Central memory CD4-positive, alpha-beta T cell (primary cell): ENCODE measurements around the gene RASA4B.
"Not testable (repeated sequence)": the region's sequence is repeated elsewhere in the genome, so short reads cannot be mapped to it uniquely, and the experiment has no call there.

Experiments used
- DNase-seq: peaks from one replicate; pipeline ENCODE4 v3.0.0; 2022

RASA4B gene

DNA sequence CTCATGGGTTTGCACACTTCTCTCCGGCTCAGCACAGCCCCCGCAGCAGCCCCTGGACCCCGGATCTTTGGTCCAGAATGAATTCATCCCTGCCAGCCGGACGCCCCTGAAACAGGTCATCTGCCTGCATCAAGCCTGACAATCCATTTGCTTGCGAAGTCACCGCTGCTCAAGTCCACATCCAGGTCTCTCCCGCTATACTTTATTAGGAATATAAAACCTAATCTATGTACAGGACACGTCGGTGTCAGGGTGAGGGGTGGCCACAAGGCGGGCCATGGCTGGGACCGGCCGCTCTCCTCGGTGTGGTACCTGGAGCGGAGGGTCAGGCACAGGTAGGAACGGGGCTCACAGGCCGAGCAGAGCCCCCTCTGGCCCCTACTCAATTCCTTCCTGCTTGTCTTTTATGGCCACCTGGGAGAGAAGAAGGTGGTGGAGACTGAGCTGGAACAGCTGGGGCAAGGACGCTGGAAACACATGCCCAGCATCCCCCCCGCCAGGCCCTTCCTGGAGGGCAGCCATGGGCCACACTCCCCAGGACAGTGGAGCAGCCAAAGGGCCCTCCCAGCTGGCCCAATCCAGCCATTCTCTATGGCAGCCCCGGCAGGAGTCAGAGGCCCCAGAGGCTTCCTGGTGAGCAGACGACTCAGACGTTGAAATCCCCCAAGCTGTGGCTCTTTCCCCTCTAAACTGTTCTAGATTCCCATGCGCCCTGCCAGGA, 44.1 kb downstream of the RASA4B start:
- DNase-seq: no peak

DNA sequence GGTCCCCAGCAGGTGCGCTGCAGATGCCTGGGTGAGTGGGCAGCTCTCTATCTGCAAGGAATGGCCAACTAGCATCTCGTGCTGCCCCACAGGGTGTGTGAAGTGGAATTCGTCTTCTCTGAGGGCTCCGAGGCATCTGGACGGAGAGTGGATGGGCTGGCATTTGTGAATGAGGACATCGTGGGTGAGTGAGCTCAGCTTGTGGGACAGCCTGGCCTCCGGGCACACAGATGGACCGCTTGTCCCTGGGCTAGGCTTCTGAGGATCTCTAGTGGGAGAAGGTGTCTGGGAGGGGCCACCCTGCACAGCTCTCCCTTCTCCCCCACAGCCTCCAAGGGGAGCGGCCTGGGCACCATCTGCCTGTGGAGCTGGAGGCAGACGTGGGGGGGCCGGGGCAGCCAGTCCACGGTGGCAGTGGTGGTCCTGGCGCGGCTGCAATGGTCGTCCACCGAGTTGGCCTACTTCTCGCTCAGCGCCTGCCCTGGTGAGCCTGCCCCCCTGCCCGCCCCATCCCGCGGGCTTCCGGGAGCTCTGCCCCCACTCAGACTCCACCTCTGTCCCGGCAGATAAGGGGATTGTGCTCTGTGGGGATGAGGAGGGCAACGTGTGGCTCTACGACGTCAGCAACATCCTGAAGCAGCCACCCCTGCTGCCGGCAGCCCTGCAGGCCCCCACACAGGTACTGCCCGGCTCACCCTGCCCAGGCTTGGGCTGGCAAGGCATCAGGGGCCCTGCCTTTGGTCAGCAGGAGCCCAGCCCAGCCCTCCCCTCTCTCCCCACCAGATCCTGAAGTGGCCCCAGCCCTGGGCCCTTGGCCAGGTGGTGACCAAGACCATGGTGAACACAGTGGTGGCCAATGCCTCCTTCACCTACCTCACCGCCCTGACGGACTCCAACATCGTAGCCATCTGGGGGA, 45.2 kb downstream of the RASA4B start:
- no peak for DNase-seq

DNA sequence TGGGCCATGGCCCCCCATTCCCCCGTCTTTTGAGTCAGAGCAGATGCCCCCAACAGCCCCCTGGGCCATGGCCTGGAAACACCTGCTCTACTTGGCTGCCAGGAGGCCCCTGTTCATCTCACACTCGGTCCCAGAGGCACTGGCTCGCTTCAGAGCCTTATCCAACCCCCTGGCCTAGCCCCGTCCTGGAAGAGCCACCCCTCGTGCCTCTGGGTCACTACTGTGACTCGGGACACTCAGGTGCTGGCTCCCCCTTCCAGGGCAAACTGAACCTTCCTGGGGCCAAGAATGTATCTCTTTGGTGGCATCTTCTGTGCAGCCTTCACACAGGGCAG, 45.8 kb downstream of the RASA4B start:
- DNase-seq: no peak

DNA sequence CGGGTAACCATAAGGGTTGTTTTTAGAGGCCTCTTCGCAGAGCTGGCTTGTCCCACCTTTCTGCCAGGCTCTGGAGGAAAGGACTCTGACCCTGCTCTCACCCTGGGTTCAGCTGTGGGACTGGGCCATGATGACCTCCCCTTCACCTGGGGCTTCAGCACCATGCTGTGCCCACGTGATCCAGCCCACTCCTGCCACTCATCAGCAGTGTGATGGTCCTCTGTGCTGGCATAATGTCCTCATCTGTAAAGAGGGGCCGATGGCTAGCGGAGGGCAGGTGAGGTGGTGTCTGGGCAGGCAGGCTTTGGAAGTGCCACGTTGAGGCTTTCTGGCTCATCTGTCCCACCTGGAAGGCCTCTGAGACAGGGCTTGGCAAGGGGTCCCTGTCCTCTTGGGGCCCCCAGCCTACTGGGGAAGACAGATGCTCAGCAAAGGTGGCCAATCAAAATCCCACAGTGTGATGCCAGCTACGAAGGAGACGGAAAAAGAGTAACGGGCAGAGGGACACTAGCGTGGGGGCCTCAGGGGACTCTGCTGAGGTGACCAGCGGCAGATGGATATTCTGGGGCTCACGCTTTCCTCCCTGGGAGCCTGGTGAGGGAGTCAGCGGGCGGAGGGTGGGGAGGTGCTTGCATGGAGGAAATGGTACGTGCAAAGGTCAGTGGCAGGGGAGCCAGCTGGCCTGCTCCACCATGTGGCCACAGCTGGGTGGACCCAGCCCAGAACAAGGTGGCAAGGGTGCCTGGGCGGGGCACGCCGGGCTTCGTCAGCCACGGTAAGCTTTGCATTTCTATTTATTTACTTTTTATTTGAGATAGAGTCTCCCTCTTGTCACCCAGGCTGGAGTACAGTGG, 47.4 kb downstream of the RASA4B start:
- DNase-seq: no peak

DNA sequence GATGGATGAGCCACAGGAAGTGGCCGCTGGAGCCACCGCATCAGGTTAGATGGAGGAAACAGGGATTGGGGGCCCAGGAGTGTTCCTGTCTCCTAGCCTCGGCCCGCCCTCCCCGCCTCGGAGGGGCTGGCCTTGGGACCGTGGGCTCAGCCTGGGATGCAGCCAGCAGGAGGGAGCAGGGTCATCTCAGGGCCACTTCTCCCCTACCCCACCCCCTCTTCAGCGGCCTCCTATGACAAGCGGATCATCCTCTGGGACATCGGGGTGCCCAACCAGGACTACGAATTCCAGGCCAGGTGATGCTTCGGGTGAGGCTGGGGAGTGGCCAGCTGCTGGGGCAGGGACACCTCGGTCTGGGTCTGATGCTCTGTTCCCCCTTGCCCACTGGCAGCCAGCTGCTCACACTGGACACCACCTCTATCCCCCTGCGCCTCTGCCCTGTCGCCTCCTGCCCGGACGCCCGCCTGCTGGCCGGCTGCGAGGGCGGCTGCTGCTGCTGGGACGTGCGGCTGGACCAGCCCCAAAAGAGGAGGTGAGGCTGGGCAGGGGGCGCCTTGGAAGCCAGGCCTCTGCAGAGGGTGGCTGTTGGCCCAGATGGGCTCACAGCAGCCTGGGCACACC, 48.1 kb downstream of the RASA4B start:
- no peak for DNase-seq

DNA sequence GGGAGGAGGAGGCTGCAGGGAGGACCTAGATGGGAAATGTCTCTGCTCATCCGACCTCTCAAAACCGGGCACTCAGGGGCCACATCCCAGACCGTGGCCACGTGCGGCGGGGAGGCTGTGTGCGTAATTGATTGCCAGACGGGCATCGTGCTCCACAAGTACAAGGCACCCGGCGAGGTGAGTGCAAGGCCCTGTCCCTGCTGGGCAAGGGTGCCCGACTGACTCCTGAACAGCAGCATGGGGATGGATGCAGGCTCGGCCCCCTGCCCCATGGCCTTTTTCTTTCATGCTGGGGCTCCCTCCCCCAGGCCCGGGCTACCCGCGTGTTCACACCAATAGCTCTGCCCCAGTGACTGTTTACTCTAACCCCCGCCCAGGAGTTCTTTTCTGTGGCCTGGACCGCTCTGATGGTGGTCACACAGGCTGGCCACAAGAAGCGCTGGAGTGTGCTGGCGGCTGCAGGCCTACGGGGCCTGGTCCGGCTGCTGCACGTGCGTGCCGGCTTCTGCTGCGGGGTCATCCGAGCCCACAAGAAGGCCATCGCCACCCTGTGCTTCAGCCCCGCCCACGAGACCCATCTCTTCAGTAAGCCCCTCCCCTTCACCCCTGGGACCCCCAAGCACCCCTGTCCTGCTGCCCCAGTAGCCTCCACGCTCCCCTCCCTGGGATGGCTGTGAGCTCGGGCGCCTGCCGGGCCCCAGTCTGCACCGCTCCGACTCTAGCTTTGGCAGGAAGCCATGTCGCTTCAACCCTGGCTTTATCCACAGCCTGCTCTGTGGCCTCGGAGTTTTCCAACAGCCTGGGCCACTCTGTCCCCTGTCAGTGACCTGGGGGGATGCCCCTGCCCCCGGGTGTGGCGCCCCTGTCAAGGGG, 48.9 kb downstream of the RASA4B start:
- no peak for DNase-seq

DNA sequence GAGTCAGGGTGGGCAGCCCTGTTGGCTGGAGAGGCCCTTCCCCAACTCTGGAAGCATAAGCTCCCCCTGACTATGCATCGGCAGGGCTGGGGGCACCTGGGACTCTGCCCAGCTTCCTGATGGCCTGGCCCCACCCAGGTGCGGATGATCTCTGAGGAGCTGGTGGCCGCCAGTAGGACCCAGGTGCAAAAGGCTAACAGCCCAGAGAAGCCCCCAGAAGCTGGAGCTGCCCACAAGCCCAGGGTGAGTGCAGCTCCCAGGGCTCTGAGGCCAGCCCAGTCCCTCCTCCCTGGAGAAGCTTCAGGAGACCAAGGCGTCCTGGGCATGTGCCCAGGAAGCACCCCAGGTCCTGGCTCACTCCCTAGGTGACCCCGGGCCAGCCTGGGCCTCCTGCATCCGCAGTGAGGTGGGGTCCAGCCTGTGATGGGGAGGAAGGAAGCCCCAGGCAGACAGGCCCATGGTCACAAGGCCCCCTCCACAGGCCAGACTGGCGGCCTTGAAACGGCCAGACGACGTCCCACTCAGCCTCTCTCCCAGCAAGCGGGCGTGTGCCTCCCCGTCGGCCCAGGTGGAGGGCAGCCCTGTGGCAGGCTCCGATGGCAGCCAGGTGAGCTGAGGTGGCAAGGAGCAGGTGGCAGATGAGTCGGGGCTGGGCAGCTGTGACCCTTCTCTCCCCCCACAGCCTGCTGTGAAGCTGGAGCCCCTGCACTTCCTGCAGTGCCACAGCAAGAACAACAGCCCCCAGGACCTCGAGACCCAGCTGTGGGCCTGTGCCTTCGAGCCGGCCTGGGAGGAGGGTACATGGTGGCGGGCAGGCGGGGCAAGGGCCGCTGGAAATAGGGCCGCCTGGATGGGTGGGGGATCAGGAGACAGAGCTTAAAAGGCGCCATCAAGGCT, 49.7 kb downstream of the RASA4B start:
- no peak for DNase-seq

DNA sequence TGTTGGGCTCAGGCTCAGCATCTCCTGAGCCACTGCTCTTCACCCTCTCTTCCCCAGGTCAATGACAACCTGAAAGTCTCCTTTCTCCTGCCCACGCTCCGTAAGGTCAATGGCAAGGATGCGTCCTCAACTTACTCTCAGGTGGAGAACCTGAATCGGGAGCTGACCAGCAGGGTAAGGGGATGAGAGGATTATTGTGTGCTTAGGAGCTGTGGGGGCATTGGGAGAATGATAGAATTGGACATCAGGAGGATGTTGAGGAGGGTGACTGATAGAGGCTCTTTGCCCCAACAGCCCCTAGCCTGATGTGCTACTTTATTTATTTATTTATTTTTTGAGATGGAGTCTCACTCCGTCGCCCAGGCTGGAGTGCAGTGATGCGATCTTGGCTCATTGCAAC, 51.5 kb downstream of the RASA4B start:
- DNase-seq: no peak

DNA sequence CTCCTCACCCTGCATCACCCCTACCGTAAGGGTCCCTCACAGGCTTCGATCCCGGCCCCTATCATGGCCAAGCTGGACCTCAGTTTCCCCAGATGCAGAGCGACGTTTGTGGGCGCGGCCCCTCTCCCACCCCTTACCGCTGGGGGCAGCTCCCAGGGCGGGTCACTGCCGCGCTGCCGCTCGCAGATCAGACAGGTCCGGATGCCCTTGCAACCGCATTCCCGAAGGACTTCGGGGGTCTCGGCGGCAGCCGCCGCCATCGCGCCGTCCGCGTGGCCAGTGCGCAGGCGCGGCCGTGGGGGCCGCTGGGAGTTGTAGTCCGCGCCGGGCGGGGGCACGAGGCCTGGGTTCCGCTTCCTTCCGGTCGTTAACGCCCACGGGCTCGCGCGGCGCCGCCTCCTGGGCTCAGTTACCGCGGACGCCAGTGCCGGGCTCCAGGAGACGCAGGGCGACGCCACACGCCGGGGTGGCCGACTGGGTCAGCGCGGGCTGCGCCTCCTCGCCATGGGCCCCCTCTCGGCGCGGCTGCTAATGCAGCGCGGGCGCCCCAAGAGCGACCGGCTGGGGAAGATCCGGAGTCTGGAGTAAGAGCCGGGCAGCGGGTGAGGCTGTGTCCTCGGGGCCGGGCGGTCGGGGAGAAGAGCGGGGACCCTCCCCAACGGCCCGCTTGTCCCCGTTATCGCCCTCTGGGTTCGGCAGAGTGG, 52.8 kb downstream of the RASA4B start, which contains the start of the genes ALKBH4 and LRWD1:
ALKBH4 (minus strand) TSS at position 287 of the 704 bp plus-strand sequence; CDS start at position 260, 27 bp downstream.
LRWD1 (plus strand) TSS at position 408 of the 704 bp plus-strand sequence; CDS start at position 505, 97 bp downstream.
- peak; percentile 89 for DNase-seq

DNA sequence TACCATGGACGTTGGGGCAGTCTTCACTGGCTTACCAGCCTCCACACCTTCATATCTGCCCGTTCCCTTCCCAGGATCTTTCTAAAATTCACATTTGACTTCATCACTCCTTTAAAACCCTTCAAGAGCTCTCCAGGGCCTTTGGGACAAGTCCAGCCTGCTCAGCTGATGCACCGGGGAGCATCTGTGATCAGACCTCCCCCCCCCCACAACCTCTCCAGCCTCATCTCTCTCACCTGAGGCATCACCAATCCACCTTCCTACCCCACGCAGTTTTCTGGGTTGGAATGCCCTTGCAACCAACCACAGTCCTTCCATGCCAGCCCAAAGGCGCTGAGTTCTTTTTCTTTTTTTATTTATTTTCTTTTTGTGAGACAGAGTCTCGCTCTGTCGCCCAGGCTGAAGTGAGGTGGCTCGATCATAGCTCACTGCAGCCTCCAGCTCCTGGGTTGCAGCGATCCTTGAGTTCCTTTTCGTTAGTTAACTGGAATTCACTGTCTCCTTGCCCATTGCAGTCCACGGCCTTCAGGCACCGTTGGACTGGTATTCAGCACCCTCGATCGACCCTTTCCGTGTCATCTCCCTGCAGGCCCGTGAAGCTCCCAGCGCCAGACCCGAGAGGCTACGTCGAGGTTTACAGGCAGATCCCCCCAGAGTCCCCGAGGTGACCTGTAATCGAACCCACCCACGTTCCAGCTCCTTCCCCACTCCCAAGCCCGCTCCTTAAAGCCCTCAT, 53.6 kb downstream of the RASA4B start:
- DNase-seq: no peak

DNA sequence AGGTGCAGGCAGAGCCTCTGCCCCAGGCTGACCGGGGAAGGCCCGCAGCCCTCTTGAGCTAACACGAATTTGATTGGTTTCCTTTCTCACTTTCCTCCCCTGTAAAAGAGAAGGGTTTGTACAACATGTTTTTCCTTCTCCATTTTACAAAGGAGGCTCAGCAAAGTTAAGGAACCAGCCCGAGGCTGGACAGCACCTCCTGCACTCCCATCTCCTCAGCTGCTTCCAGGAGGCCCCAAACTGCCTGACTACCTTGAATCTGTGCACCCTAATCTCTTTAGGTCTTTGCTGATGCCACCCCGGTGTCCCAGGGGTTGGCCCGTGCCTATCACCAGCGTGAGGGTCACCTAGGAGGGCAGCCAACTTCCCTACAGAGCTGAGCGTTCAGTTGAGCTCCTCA, 57.1 kb downstream of the RASA4B start:
- DNase-seq: no peak

DNA sequence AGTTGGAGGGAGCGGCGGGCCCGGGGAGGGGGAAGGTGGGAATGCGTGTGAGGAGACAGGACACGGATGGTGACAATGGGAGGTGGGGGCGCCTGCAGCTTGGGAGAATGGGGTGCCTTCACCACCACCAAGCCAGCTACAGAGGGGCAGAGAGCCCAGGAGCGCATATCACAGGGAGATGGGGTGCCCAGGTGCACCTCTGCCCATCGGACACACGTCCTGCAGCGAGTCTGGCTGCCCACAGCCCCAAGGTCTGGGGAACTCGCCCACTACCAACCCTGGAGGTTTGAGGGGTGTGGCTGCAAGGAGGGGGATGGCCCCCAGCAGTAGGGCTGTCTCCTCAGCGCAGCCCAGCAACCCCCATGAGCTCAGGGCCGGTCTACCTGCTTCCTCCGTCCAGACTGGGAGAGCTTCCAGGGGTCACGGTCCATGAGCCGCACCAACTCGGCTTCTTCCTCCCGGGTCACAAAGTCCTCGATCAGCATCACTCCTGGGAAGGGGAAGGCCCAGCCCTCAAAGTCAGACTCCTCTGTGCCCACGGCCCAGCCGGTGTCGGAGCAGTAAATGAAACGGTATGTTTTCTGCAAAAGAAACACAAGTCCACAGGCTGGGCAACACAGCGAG, 58.2 kb downstream of the RASA4B start:
- DNase-seq: no peak

DNA sequence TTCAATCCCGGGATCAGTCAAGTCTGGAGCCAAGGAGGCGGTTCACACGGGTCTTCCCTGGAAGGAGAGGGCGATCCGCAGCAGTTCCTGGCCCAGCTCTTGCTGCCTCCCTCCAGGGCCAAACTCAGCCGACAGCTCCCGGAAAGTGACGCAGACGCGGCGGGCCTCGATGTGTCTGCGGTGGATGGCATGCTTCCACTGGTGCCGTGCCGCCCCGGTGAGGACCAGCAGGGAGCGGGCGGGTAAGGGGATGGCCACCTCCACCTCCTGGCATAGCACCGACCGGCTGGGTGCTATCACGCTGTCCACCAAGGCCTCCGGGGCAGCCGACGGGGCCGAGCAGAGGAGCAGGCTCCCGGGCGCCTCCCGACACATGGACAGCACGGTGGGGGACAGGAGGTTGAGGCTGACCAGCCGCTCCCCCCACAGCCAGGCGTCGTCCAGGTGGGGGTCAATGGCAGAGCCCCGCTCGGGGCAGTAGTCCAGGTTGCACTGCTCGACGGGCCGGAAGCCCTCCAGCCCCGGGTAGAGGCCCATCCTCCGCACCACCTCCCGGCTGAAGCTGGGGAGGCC, 60.1 kb downstream of the RASA4B start:
- DNase-seq: no peak

DNA sequence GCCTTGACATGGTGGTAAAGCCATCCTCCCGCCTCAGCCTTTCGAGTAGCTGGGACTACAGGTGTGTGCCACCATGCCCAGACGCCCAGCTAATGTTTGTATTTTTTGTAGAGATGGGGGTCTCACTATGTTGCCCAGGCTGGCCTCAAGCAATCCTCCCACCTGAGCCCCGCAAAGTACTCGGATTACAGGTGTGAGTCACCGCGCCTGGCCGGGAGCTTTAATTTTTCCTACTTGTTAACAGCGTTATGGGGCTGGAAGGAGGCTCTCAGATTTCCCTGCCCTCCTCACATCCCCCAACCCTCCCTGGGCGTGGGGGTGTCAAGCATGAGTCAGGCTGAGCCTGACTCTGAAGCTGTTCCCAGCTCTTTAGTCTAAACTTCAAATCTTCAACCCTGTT, 61.2 kb downstream of the RASA4B start:
- no peak for DNase-seq

DNA sequence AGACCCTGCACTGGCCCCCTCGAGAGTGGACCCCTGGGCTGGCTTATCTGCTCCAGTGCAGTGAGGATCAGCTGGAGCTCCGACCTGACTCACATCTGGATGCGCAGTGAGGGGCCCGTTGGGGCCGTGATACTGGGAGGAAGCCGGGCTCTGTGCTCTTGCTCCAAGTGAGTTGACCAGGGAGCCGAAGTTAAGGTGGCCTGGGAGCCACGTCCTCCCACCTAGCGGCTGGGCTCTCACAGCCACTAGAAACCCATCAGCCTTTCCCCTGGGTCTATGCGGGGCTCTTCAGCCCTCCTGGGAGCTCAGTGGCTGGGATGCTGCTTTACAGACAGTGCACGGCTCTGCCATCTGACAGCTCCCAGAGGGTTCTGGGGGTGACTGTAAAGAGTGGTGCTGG, 62.0 kb downstream of the RASA4B start:
- no peak for DNase-seq

DNA sequence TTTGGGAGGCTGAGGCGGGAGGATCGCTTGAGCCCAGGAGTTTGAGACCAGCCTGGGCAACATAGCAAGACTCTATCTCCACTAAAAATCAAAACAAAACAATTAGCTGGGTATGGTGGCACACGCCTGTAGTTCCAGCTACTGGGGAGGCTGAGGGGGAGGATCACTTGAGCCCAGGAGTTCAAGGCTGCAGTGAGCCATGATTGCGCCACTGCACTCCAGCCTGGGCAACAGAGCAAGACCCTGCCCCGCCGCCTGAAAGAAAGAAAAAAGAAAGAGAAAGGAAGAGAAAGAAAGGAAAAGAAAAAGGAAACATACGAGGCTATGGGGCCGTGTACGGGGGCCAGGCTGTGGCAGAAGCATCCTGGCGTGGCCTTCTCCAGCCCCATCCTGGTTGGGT, 62.6 kb downstream of the RASA4B start:
- DNase-seq: not testable (repeated sequence)

DNA sequence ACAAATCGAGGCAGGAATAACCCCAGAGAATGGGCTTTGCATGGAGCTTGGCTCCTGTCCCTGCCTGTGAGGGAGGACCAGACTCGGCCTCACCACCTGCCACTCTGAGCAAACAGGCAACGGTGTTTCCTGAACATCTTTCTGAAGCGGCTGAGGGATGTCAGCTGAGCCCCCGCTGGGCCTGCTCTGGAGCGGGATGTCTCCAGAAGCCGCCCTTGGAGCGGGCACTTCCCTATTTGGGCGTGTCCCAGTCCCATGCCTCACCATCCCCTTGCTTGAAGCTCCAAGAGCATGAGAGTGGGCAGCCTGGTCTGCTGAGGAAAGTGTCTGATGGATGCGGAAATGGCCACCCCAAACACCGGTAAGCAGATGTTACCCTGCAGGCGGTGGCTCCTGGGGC, 63.1 kb downstream of the RASA4B start:
- DNase-seq: no peak

DNA sequence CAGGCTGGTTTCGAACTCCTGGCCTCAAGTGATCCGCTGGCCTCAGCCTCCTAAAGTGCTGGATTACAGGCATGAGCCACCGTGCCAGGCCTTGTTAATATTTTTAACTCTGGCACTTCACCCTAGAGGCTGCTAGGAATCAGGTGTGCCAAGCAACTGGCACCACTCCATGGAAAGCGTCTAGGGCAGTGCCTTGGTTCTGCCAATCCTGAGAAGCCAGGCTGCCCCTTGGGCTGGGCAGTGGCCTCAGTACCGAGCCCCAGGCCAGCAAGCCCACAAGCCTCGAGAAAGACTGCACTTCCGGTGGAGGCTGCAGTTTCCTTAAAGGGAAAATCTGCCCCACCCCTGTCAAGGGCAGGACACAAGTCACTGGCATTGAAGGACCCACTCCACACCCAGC, 64.3 kb downstream of the RASA4B start:
- no peak for DNase-seq
